ENCODE measurements around the gene ADD3. TPM values are rescaled to one million over a fixed set of nuclear protein-coding genes. Genes with fewer than 3 reads are reported as not detected.
A peak's percentile ranks its signal among the peaks of the same experiment; 100 is the strongest.

ADD3 gene
- total and polyA plus RNA-seq, 2 of the 13 experiments (the other 11 are each of a cell fraction or from before 2014, with no cell fraction given) = 44.7 to 57.5 TPM

GRCh38 chr10:109966961-109967738, 40.6 kb upstream of the ADD3 start (continued):
- TF ChIP-seq ZBTB20 (CRISPR knock-in tag; IDR thresholded peaks at IDR 0.05; ENCODE audit: borderline replicate concordance, low read depth) (no peak), FOXP4 (CRISPR knock-in tag; IDR thresholded peaks at IDR 0.05) (peak; percentile 79), MBD4 (IDR thresholded peaks at IDR 0.05; ENCODE audit: borderline replicate concordance, low read length) (no peak), XRCC5 (optimal IDR thresholded peaks at IDR 0.05; ENCODE audit: low read length) (peak; percentile 16), FUBP1 (CRISPR knock-in tag; IDR thresholded peaks at IDR 0.05; ENCODE audit: borderline replicate concordance) (no peak), ZNF597 (CRISPR knock-in tag; IDR thresholded peaks at IDR 0.05) (no peak), ZNF234 (CRISPR knock-in tag; conservative IDR thresholded peaks at IDR 0.05) (no peak), PRMT3 (CRISPR knock-in tag; IDR thresholded peaks at IDR 0.05; ENCODE audit: borderline replicate concordance, low read depth) (no peak), SCMH1 (CRISPR knock-in tag; IDR thresholded peaks at IDR 0.05; ENCODE audit: borderline replicate concordance) (no peak), ZNF562 (CRISPR knock-in tag; IDR thresholded peaks at IDR 0.05; ENCODE audit: borderline replicate concordance) (no peak), SOX13 (IDR thresholded peaks at IDR 0.05) (no peak), SOX13 (CRISPR knock-in tag; conservative IDR thresholded peaks at IDR 0.05 in 1 of 2, IDR thresholded peaks at IDR 0.05 in 1 of 2) (peak in 1 of 2 experiments; percentile 44; a peak in 1 of 4 replicates), CHD4 (IDR thresholded peaks at IDR 0.05; ENCODE audit: borderline replicate concordance, low read length) (no peak), ARID2 (CRISPR knock-in tag; IDR thresholded peaks at IDR 0.05; ENCODE audit: borderline replicate concordance) (no peak), STAT5B (CRISPR knock-in tag; IDR thresholded peaks at IDR 0.05) (no peak), FOXP1 (IDR thresholded peaks at IDR 0.05) (no peak), FOXP1 (CRISPR knock-in tag; IDR thresholded peaks at IDR 0.05) (peak; percentile 54; the same call in 1 of the 2 replicates), NONO (IDR thresholded peaks at IDR 0.05) (no peak), NONO (CRISPR knock-in tag; conservative IDR thresholded peaks at IDR 0.05) (peak; percentile 77), ZFP1 (CRISPR knock-in tag; IDR thresholded peaks at IDR 0.05) (no peak), NR2F6 (IDR thresholded peaks at IDR 0.05) (peak; percentile 85), NR2F6 (CRISPR knock-in tag; IDR thresholded peaks at IDR 0.05) (peak; percentile 92), PAXIP1 (CRISPR knock-in tag; conservative IDR thresholded peaks at IDR 0.05) (peak; percentile 82)

Measured in HepG2 (cell line).